Heart left ventricle (tissue), 13 donors: ENCODE data around the gene SLC5A10.

ENCODE experiments used
- POLR2A ChIP-seq, 2 donors: fragments of 450-650 bp; IDR thresholded peaks; one replicate each; pipeline ENCODE4 v1.6.1; 2017; ENCODE audit warnings: antibody characterized with exemption in 2 of 2, mild to moderate bottlenecking in 2 of 2, moderate library complexity in 2 of 2
- TF ChIP-seq, protein P1 (sequence below), 12 donors: fragments of 200-600 bp; sonication (generic) in 4 of 12; IDR thresholded peaks; one replicate each; pipeline versions ENCODE4 v1.5.0 to v1.8.0; 2018 to 2022; ENCODE audit warnings: antibody characterized with exemption in 12 of 12, mild to moderate bottlenecking in 5 of 12
- donor health status: ischemic (EF 13 %, LVEDD 7.1; RV severe dilation, severe dysfunction).
- donor health status: DM: no; HTN: yes; CAD: no.
- donor health status: DM: no; HTN: no; CAD: no.
- donor health status: ischemic (EF 25% LVEDD 6.9; RV normal size, moderate dysfunction).
- donor health status: ischemic (EF 25% LVEDD 5.7; RV mildly dilated, moderate dysfunction).
- donor health status: ischemic (EF 35%, LVEDD 5.7; RV mildly dilated, moderate dysfunction).
- donor health status: nonischemic (EF 11% LVEDD 7.7; RV severe dilation, severe dysfunction).
- donor health status: DM: yes; HTN: yes; CAD: no.
- donor health status: PGD.
- donor health status: ischemic (EF 29% LVEDD 5.4; RV normal size, mild dysfunction).
- donor health status: nonischemic (EF 23%, LVEDD 6.1; RV moderate dilation, normal function).

DNA sequence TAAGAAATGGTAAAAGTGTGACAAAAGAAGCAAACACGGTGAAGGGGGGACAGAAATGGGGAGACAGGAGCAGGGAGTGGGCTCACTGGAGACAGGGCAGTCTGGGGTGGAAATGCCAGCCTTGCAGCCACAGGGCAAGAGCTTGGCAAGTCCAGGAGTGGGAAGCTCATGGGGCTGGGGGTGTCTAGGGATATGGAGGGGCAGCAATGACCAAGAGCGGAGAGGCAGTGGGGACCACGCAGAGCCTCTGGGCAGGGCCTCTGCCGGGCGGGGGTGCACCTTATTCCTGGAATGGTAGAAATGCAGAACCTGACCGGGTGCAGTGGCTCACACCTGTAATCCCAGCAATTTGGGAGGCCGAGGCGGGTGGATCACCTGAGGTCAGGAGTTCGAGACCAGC, 12.6 kb downstream of the SLC5A10 start:
- TF ChIP-seq, protein P1, sequence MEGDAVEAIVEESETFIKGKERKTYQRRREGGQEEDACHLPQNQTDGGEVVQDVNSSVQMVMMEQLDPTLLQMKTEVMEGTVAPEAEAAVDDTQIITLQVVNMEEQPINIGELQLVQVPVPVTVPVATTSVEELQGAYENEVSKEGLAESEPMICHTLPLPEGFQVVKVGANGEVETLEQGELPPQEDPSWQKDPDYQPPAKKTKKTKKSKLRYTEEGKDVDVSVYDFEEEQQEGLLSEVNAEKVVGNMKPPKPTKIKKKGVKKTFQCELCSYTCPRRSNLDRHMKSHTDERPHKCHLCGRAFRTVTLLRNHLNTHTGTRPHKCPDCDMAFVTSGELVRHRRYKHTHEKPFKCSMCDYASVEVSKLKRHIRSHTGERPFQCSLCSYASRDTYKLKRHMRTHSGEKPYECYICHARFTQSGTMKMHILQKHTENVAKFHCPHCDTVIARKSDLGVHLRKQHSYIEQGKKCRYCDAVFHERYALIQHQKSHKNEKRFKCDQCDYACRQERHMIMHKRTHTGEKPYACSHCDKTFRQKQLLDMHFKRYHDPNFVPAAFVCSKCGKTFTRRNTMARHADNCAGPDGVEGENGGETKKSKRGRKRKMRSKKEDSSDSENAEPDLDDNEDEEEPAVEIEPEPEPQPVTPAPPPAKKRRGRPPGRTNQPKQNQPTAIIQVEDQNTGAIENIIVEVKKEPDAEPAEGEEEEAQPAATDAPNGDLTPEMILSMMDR (IDR thresholded peaks at IDR 0.05) = no peak
- no peak for TF ChIP-seq POLR2A (IDR thresholded peaks at IDR 0.05)
